Keratinocyte (primary cell): ENCODE data around the gene TSPEAR. TPM values are rescaled to one million over a fixed set of nuclear protein-coding genes. Genes with fewer than 3 reads are reported as not detected.

Source experiments
- DNase-seq: peaks from one replicate; pipeline ENCODE4 v3.0.0-alpha.2; 2011; ENCODE audit warnings: low read depth, missing footprints, low spot score
- FAIRE-seq: peaks from 2 replicates; lab custom pipeline; 2011; peaks lifted over from hg19 to GRCh38; lab: Jason Lieb, UNC
- H2AFZ ChIP-seq: 2 replicates; pipeline ENCODE4 v1.6.0; 2012; ENCODE audit warnings: low read length, control low read depth, inconsistent platforms; ENCODE audit not compliant: control insufficient read depth
- H3K27ac ChIP-seq: 2 replicates; pipeline ENCODE4 v1.5.1; 2011; ENCODE audit warnings: low read length; ENCODE audit not compliant: control insufficient read depth, insufficient read depth
- H3K27me3 ChIP-seq: 3 replicates; pipeline ENCODE4 v1.6.0; 2011; ENCODE audit warnings: low read length; ENCODE audit not compliant: control insufficient read depth, insufficient read depth; ENCODE audit errors: extremely low read depth
- H3K36me3 ChIP-seq, 2 experiments: 2 replicates in 1 of 2; 3 replicates in 1 of 2; pipeline ENCODE4 v1.5.1; 2011; ENCODE audit warnings: low read length in 2 of 2, mild to moderate bottlenecking in 1 of 2; ENCODE audit not compliant: control insufficient read depth in 2 of 2, insufficient read depth in 2 of 2; ENCODE audit errors: extremely low read depth in 1 of 2
- H3K4me1 ChIP-seq: 3 replicates; pipeline ENCODE4 v1.5.1; 2011; ENCODE audit warnings: low read length; ENCODE audit not compliant: control insufficient read depth, insufficient read depth; ENCODE audit errors: extremely low read depth
- H3K4me2 ChIP-seq: 3 replicates; pipeline ENCODE4 v1.6.0; 2011; ENCODE audit warnings: low read depth, low read length; ENCODE audit not compliant: control insufficient read depth, insufficient read depth; ENCODE audit errors: extremely low read depth
- H3K4me3 ChIP-seq, 3 experiments: fragments of 200-600 bp in 1 of 3; sonication (generic) in 1 of 3; 2 replicates in 2 of 3; 3 replicates in 1 of 3; pipeline ENCODE4 v1.5.1; 2011 to 2016; ENCODE audit warnings: low read length in 3 of 3, mild to moderate bottlenecking in 3 of 3, control low read depth in 2 of 3, inconsistent platforms in 1 of 3, low read depth in 1 of 3, mixed read lengths in 1 of 3, mixed run types in 1 of 3, moderate library complexity in 1 of 3; ENCODE audit not compliant: control insufficient read depth in 2 of 3, insufficient read depth in 2 of 3; ENCODE audit errors: extremely low read depth in 1 of 3
- H3K79me2 ChIP-seq: 2 replicates; pipeline ENCODE4 v1.6.0; 2012; ENCODE audit warnings: low read length; ENCODE audit not compliant: control insufficient read depth, insufficient read depth
- H3K9ac ChIP-seq: 3 replicates; pipeline ENCODE4 v1.6.0; 2011; ENCODE audit warnings: low read length; ENCODE audit not compliant: control insufficient read depth, insufficient read depth; ENCODE audit errors: extremely low read depth
- H3K9me1 ChIP-seq: 3 replicates; pipeline ENCODE4 v1.6.0; 2011; ENCODE audit warnings: low read length; ENCODE audit not compliant: control insufficient read depth, insufficient read depth; ENCODE audit errors: extremely low read depth
- H3K9me3 ChIP-seq: 2 replicates; pipeline ENCODE4 v1.5.1; 2012; ENCODE audit warnings: low read depth, low read length; ENCODE audit not compliant: control insufficient read depth
- H4K20me1 ChIP-seq: 3 replicates; pipeline ENCODE4 v1.6.0; 2011; ENCODE audit warnings: low read length; ENCODE audit not compliant: control insufficient read depth, insufficient read depth; ENCODE audit errors: extremely low read depth
- CTCF ChIP-seq, 3 experiments: IDR thresholded peaks in 1 of 3; conservative IDR thresholded peaks in 1 of 3; optimal IDR thresholded peaks in 1 of 3; 2 replicates in 2 of 3; 3 replicates in 1 of 3; pipeline versions ENCODE3 to v1.5.1; 2011; ENCODE audit warnings: low read length in 3 of 3, mild to moderate bottlenecking in 3 of 3, moderate library complexity in 2 of 3, control low read depth in 1 of 3, inconsistent platforms in 1 of 3; ENCODE audit not compliant: insufficient read depth in 2 of 3; ENCODE audit errors: extremely low read depth in 1 of 3
- EZH2 ChIP-seq: IDR thresholded peaks from one replicate; pipeline ENCODE4 v1.6.1; 2012; ENCODE audit warnings: inconsistent platforms, mild to moderate bottlenecking, low read length, moderate library complexity
- dilution Hi-C: fragments of 300-500 bp; cut with MboI; formaldehyde crosslinking; loops from one replicate; pipeline ENCODE4 v1.7.0; 2020; ENCODE audit warnings: low sequenced_read_pairs; ENCODE audit not compliant: extremely low pct_ligation_motif_present
- polyA plus RNA-seq, 5 experiments: library from polyadenylated mRNA; depleted of rRNA in 3 of 5; stranded (reverse) in 3 of 5; stranded (forward) in 1 of 5; unstranded in 1 of 5; fragments of >200 nt; gene quantifications; 1 replicate in 1 of 5; 2 replicates in 3 of 5; 3 replicates in 1 of 5; pipeline versions ENCODE4 v1.2.1 to v1.2.3, GENCODE V29; 2011 to 2012; ENCODE audit warnings: missing spikeins in 2 of 5, low read depth in 1 of 5, low replicate concordance in 1 of 5

The TSPEAR gene
- polyA plus RNA-seq, 1 donor (not counting 4 experiments of a cell fraction or from before 2014, with no cell fraction given): 0.12 TPM

GRCh38 chr21:44718571-44718970 lies 7.2 kb upstream of the TSPEAR start:
- Histone ChIP-seq H3K27me3 (peaks cover 22% of the 10 kb centered on the region), H3K4me2 (no peak overlapping the region), H3K9me1 (no peaks in the 10 kb centered on the region), H3K27ac (no peak overlapping the region), H3K9ac (no peak overlapping the region), H3K79me2 (no peaks in the 10 kb centered on the region), H3K4me3 (no peak overlapping the region), H3K9me3 (peaks cover 2% of the 10 kb centered on the region), H4K20me1 (no peaks in the 10 kb centered on the region), H3K36me3 (no peaks in the 10 kb centered on the region), H3K4me1 (no peaks in the 10 kb centered on the region), H2AFZ (no peak overlapping the region)
- dilution Hi-C loops: no loop called here
- TF ChIP-seq EZH2: no peak
- TF ChIP-seq CTCF (optimal IDR thresholded peaks at IDR 0.05 in 1 of 3, IDR thresholded peaks at IDR 0.05 in 1 of 3, conservative IDR thresholded peaks at IDR 0.05 in 1 of 3; ENCODE audit: extremely low read depth in 1 of 3, insufficient read depth in 2 of 3, low read length in 3 of 3): no peak
- FAIRE-seq (no peak), DNase-seq (no peak)

GRCh38 chr21:44718093-44718492 lies 6.7 kb upstream of the TSPEAR start:
- dilution Hi-C loops: no loop called here
- Histone ChIP-seq H3K79me2 (no peaks in the 10 kb centered on the region), H3K36me3 (no peaks in the 10 kb centered on the region), H3K27ac (no peak overlapping the region), H3K4me1 (no peaks in the 10 kb centered on the region), H4K20me1 (no peaks in the 10 kb centered on the region), H3K4me3 (no peak overlapping the region), H2AFZ (no peak overlapping the region), H3K9me1 (no peaks in the 10 kb centered on the region), H3K9me3 (peaks cover 2% of the 10 kb centered on the region), H3K4me2 (no peak overlapping the region), H3K9ac (no peak overlapping the region), H3K27me3 (peaks cover 22% of the 10 kb centered on the region)
- no peak for TF ChIP-seq EZH2
- no peak for TF ChIP-seq CTCF (optimal IDR thresholded peaks at IDR 0.05 in 1 of 3, IDR thresholded peaks at IDR 0.05 in 1 of 3, conservative IDR thresholded peaks at IDR 0.05 in 1 of 3; ENCODE audit: extremely low read depth in 1 of 3, insufficient read depth in 2 of 3, low read length in 3 of 3)
- FAIRE-seq (no peak), DNase-seq (no peak)
